Measurements from ENCODE around the gene TBXAS1. TPM values are rescaled to one million over a fixed set of nuclear protein-coding genes. Genes with fewer than 3 reads are reported as not detected.

Gene TBXAS1
- total and polyA plus RNA-seq, 2 experiments from 2014 or later: 1.3 TPM; not detected in 1

- peaks cover 11% of the 10 kb centered on the region for H3K9me3 Mint-ChIP-seq
- Histone ChIP-seq H2AFZ (peak overlapping the region; percentile 81; the same call in 1 of the 2 replicates), H3K4me2 (no peak overlapping the region), H3K4me3 (no peak overlapping the region), H3K27me3 (ENCODE audit: insufficient read depth) (no peaks in the 10 kb centered on the region), H3K27ac (ENCODE audit: low read depth) (no peak overlapping the region), H3K79me2 (replicated peaks; ENCODE audit: insufficient read depth) (no peaks in the 10 kb centered on the region), H3K36me3 (ENCODE audit: insufficient read depth) (no peaks in the 10 kb centered on the region), H3F3A (replicated peaks; ENCODE audit: low read depth) (no peaks in the 10 kb centered on the region), H4K20me1 (replicated peaks; ENCODE audit: insufficient read depth) (no peaks in the 10 kb centered on the region), H3K4me1 (ENCODE audit: insufficient read depth) (no peaks in the 10 kb centered on the region), H3K9me2 (ENCODE audit: insufficient read depth) (peaks cover 4% of the 10 kb centered on the region)
- ATAC-seq (peak; percentile 36; the same call in 1 of the 3 replicates), DNase-seq (ENCODE audit: low spot score) (peak; percentile 15)
- peaks cover 4% of the 10 kb centered on the region; the same call in 2 of the 3 replicates for H3K4me1 Mint-ChIP-seq
- peaks cover 6% of the 10 kb centered on the region for H3K27me3 Mint-ChIP-seq (ENCODE audit: insufficient read depth, low read depth, poor library complexity)
- H3K27ac Mint-ChIP-seq: no peak overlapping the region
- peaks cover 10% of the 10 kb centered on the region for H3K36me3 Mint-ChIP-seq (ENCODE audit: low read depth)
- no peak for TF ChIP-seq STAT1 (IDR thresholded peaks at IDR 0.05; ENCODE audit: unreplicated experiment)
- TF ChIP-seq POLR2AphosphoS5 (IDR thresholded peaks at IDR 0.05; ENCODE audit: low read depth): no peak
- TF ChIP-seq CTCF (conservative IDR thresholded peaks at IDR 0.05; ENCODE audit: low read depth in 2 of 2): no peak
- no peak for TF ChIP-seq JUNB (IDR thresholded peaks at IDR 0.05; ENCODE audit: unreplicated experiment)
- TF ChIP-seq EZH2phosphoT487 (IDR thresholded peaks at IDR 0.05; ENCODE audit: unreplicated experiment): no peak
- TF ChIP-seq NANOG (IDR thresholded peaks at IDR 0.05; ENCODE audit: borderline replicate concordance): no peak
- TF ChIP-seq ETS1 (IDR thresholded peaks at IDR 0.05): no peak
- no peak for TF ChIP-seq REST (IDR thresholded peaks at IDR 0.05; ENCODE audit: unreplicated experiment)
- TF ChIP-seq EZH2 (IDR thresholded peaks at IDR 0.05; ENCODE audit: low read depth, unreplicated experiment): no peak
- no peak for TF ChIP-seq ZNF462 (CRISPR knock-in tag; IDR thresholded peaks at IDR 0.05)
- no peak for TF ChIP-seq ZNF331 (CRISPR knock-in tag; IDR thresholded peaks at IDR 0.05; ENCODE audit: low read depth)
- TF ChIP-seq ZNF114 (CRISPR knock-in tag; IDR thresholded peaks at IDR 0.05): no peak
- no peak for TF ChIP-seq CREB1 (CRISPR knock-in tag; IDR thresholded peaks at IDR 0.05; ENCODE audit: low read depth)
- no peak overlapping the region for H3K4me3 Mint-ChIP-seq
These were observed 30.8 kb upstream of the TBXAS1 start for GRCh38 chr7:139798221-139798620.
